ENCODE measurements around the gene COL23A1. TPM values are rescaled to one million over a fixed set of nuclear protein-coding genes. Genes with fewer than 3 reads are reported as not detected.

Gene COL23A1
- polyA plus RNA-seq, 2 donors = 0.59 to 0.75 TPM

DNA sequence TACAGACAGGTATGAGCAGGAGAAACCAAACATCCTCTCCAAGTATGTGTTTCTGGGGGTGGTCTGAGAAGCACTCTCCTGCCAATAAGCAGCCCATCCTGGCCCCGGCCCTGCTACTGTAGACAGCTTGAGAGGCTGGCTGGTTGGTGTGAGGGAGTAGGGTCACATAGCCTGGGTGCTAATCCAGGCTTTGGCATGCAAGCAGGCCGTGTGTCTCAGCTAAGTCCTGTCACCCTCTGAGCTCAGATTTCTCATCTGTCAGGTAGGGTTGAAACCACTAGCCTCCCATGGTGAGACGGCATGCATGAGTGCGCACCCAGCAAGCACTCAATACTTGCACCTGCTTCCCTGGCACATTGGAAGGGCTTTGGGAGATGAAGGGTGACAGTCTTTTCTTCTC is 307.8 kb downstream of the COL23A1 start:
- H3K9me3 ChIP-seq (ENCODE audit: control insufficient read depth in 2 of 2, insufficient read depth in 1 of 2, low read depth in 1 of 2, low read length in 1 of 2) = peaks cover 0 to 3% of the 10 kb centered on the region in 2 donors
- 79 to 92% methylated on average over 4 of the region's 4 CpGs for WGBS, 2 donors
- peaks cover 5% of the 10 kb centered on the region in 2 donors for H3K27me3 ChIP-seq (ENCODE audit: control insufficient read depth in 1 of 2, insufficient read depth in 2 of 2, low read length in 2 of 2)
- no peak overlapping the region for H3K4me3 ChIP-seq (ENCODE audit: low read depth in 1 of 2, low read length in 2 of 2)
- no peak overlapping the region for H3K27ac ChIP-seq (ENCODE audit: low read depth in 2 of 2, low read length in 1 of 2)
- no peaks in the 10 kb centered on the region for H3K36me3 ChIP-seq (ENCODE audit: control insufficient read depth in 2 of 2, insufficient read depth in 2 of 2, low read length in 1 of 2)
- peaks cover 0 to 4% of the 10 kb centered on the region in 2 donors for H3K4me1 ChIP-seq (ENCODE audit: control insufficient read depth in 2 of 2, insufficient read depth in 2 of 2, low read length in 1 of 2)

GRCh38 chr5:178281331-178281730 is 308.9 kb downstream of the COL23A1 start:
- Histone ChIP-seq H3K4me1 (ENCODE audit: control insufficient read depth in 2 of 2, insufficient read depth in 2 of 2, low read length in 1 of 2) (peaks cover 0 to under 1% of the 10 kb centered on the region in 2 donors), H3K27me3 (ENCODE audit: control insufficient read depth in 1 of 2, insufficient read depth in 2 of 2, low read length in 2 of 2) (peaks cover 0 to 5% of the 10 kb centered on the region in 2 donors), H3K27ac (ENCODE audit: low read depth in 2 of 2, low read length in 1 of 2) (no peak overlapping the region), H3K9me3 (ENCODE audit: control insufficient read depth in 2 of 2, insufficient read depth in 1 of 2, low read depth in 1 of 2, low read length in 1 of 2) (peaks cover 0 to 3% of the 10 kb centered on the region in 2 donors), H3K36me3 (ENCODE audit: control insufficient read depth in 2 of 2, insufficient read depth in 2 of 2, low read length in 1 of 2) (no peaks in the 10 kb centered on the region), H3K4me3 (ENCODE audit: low read depth in 1 of 2, low read length in 2 of 2) (no peak overlapping the region)
- 83 to 85% methylated on average over 19 of the region's 19 CpGs for WGBS, 2 donors

- no peak overlapping the region for H3K4me3 ChIP-seq (ENCODE audit: low read depth in 1 of 2, low read length in 2 of 2)
- H3K9me3 ChIP-seq (ENCODE audit: control insufficient read depth in 2 of 2, insufficient read depth in 1 of 2, low read depth in 1 of 2, low read length in 1 of 2) = peaks cover 5% of the 10 kb centered on the region in 2 donors
- H3K36me3 ChIP-seq (ENCODE audit: control insufficient read depth in 2 of 2, insufficient read depth in 2 of 2, low read length in 1 of 2) = no peaks in the 10 kb centered on the region
- H3K27me3 ChIP-seq (ENCODE audit: control insufficient read depth in 1 of 2, insufficient read depth in 2 of 2, low read length in 2 of 2) = peaks cover 0 to 5% of the 10 kb centered on the region in 2 donors
- H3K4me1 ChIP-seq (ENCODE audit: control insufficient read depth in 2 of 2, insufficient read depth in 2 of 2, low read length in 1 of 2) = no peaks in the 10 kb centered on the region
- 86 to 89% methylated on average over 9 of the region's 9 CpGs for WGBS, 2 donors
- no peak overlapping the region for H3K27ac ChIP-seq (ENCODE audit: low read depth in 2 of 2, low read length in 1 of 2)
Measured at GRCh38 chr5:178280631-178281030, 309.6 kb downstream of the COL23A1 start.

DNA sequence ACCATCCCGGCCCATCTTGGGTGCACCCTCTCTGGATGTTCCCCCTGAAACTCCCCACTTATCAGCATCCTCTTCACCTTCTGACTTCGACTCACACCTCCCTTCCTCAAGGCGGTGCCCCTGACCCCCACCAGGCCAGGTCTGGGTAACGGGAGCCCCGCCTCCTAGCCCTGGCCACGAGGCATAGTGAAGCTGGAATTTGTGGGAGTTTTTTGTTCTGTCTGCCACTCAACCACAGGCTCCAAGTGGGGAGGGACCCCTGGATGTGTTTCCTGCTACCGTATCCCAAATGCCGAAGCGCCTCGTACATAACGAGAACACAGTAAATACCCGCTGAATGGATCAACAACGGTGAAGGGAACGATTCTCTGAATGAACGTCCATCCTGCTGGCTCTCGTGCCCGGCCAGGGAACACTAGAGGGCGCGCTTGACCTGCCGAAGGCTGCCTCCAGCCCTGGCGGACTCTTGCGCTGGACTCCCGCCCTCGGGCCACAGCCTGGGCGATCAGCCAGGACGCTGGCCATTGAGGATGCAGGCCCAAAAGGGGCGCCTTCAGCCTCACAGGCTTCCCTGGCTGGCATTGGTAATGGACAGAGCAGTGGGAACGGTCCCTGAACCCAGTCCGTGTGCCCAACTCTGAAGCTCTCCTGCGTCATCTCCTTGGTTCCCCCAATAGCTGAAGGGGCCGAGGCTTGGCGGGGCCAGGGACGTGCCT is 310.3 kb downstream of the COL23A1 start:
- H3K4me3 ChIP-seq (ENCODE audit: low read depth in 1 of 2, low read length in 2 of 2) = no peak overlapping the region
- H3K4me1 ChIP-seq (ENCODE audit: control insufficient read depth in 2 of 2, insufficient read depth in 2 of 2, low read length in 1 of 2) = no peaks in the 10 kb centered on the region
- peaks cover 0 to 5% of the 10 kb centered on the region in 2 donors for H3K27me3 ChIP-seq (ENCODE audit: control insufficient read depth in 1 of 2, insufficient read depth in 2 of 2, low read length in 2 of 2)
- no peaks in the 10 kb centered on the region for H3K36me3 ChIP-seq (ENCODE audit: control insufficient read depth in 2 of 2, insufficient read depth in 2 of 2, low read length in 1 of 2)
- peaks cover 5 to 6% of the 10 kb centered on the region in 2 donors for H3K9me3 ChIP-seq (ENCODE audit: control insufficient read depth in 2 of 2, insufficient read depth in 1 of 2, low read depth in 1 of 2, low read length in 1 of 2)
- 16 to 17% methylated on average over 32 to 33 of the region's 33 CpGs for WGBS, 2 donors
- H3K27ac ChIP-seq (ENCODE audit: low read depth in 2 of 2, low read length in 1 of 2) = no peak overlapping the region

DNA sequence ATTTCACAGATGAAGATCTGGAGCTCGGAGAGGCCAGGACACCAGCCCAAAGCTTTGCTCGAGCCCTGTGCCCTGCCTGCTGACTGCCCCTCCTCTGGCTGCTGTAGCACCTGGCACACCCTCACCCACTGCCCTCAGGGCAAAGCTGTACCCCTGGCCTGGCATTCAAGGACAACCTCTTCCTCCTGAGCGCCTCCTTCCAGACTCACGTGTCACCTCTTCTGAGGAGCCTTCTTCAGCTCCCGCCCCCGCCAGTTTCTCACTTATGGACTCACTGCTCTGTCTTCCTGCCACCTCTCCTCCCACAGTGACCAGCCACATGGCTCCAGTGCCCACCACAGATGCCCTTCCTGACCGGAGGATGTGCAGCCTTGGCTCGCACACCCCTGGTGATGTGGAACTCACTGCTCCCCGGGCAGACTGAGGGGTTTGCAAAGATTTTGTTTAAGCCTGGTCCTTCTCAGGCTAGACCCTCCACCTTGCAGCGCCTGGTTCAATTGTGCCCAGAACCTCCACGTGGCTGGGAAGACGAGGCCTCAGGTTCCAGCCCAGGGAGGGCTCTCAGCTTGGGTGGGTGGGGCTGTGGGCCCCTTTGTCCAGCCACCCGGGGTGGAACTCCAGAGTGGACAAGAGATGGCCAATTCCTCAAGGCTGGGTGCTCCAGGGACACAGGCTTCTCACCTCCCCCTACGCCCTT is 311.0 kb downstream of the COL23A1 start:
- Histone ChIP-seq H3K4me1 (ENCODE audit: control insufficient read depth in 2 of 2, insufficient read depth in 2 of 2, low read length in 1 of 2) (no peaks in the 10 kb centered on the region), H3K27me3 (ENCODE audit: control insufficient read depth in 1 of 2, insufficient read depth in 2 of 2, low read length in 2 of 2) (peaks cover 0 to 5% of the 10 kb centered on the region in 2 donors), H3K27ac (ENCODE audit: low read depth in 2 of 2, low read length in 1 of 2) (no peak overlapping the region), H3K4me3 (ENCODE audit: low read depth in 1 of 2, low read length in 2 of 2) (no peak overlapping the region), H3K9me3 (ENCODE audit: control insufficient read depth in 2 of 2, insufficient read depth in 1 of 2, low read depth in 1 of 2, low read length in 1 of 2) (peaks cover 5 to 6% of the 10 kb centered on the region in 2 donors), H3K36me3 (ENCODE audit: control insufficient read depth in 2 of 2, insufficient read depth in 2 of 2, low read length in 1 of 2) (no peaks in the 10 kb centered on the region)
- WGBS, 2 donors = 73 to 83% methylated on average over 14 of the region's 14 CpGs

GRCh38 chr5:178278358-178279023 is 311.7 kb downstream of the COL23A1 start:
- Histone ChIP-seq H3K27ac (ENCODE audit: low read depth in 2 of 2, low read length in 1 of 2) (no peak overlapping the region), H3K4me1 (ENCODE audit: control insufficient read depth in 2 of 2, insufficient read depth in 2 of 2, low read length in 1 of 2) (no peaks in the 10 kb centered on the region), H3K27me3 (ENCODE audit: control insufficient read depth in 1 of 2, insufficient read depth in 2 of 2, low read length in 2 of 2) (peaks cover 0 to 5% of the 10 kb centered on the region in 2 donors), H3K4me3 (ENCODE audit: low read depth in 1 of 2, low read length in 2 of 2) (no peak overlapping the region), H3K36me3 (ENCODE audit: control insufficient read depth in 2 of 2, insufficient read depth in 2 of 2, low read length in 1 of 2) (no peaks in the 10 kb centered on the region), H3K9me3 (ENCODE audit: control insufficient read depth in 2 of 2, insufficient read depth in 1 of 2, low read depth in 1 of 2, low read length in 1 of 2) (peaks cover 2 to 6% of the 10 kb centered on the region in 2 donors)
- WGBS, 2 donors = 80% methylated on average over 18 of the region's 18 CpGs

DNA sequence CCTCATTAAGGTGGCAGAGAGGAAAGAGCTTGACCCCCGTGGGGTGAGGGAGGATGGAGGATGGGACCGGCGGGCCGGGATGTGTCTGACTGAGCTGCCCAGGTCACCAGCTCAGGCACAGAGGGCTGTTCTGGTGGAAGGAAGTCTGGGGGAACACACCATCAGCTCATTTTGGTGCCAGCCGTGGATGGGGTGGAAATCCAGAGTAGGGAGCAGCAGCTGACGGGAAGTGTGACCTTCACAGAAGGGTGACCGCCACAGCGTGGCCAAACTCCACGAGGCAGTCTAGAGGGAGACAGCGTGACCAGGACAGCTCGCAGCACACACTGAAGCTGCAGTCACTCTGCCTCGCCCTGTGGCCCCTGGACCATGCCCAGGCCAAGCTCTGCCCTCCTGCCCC is 312.3 kb downstream of the COL23A1 start:
- Histone ChIP-seq H3K4me3 (ENCODE audit: low read depth in 1 of 2, low read length in 2 of 2) (no peak overlapping the region), H3K27ac (ENCODE audit: low read depth in 2 of 2, low read length in 1 of 2) (no peak overlapping the region), H3K4me1 (ENCODE audit: control insufficient read depth in 2 of 2, insufficient read depth in 2 of 2, low read length in 1 of 2) (no peaks in the 10 kb centered on the region), H3K27me3 (ENCODE audit: control insufficient read depth in 1 of 2, insufficient read depth in 2 of 2, low read length in 2 of 2) (peaks cover 0 to 5% of the 10 kb centered on the region in 2 donors), H3K9me3 (ENCODE audit: control insufficient read depth in 2 of 2, insufficient read depth in 1 of 2, low read depth in 1 of 2, low read length in 1 of 2) (peaks cover 2 to 6% of the 10 kb centered on the region in 2 donors), H3K36me3 (ENCODE audit: control insufficient read depth in 2 of 2, insufficient read depth in 2 of 2, low read length in 1 of 2) (no peaks in the 10 kb centered on the region)
- 62 to 64% methylated on average over 11 to 12 of the region's 12 CpGs for WGBS, 2 donors

DNA sequence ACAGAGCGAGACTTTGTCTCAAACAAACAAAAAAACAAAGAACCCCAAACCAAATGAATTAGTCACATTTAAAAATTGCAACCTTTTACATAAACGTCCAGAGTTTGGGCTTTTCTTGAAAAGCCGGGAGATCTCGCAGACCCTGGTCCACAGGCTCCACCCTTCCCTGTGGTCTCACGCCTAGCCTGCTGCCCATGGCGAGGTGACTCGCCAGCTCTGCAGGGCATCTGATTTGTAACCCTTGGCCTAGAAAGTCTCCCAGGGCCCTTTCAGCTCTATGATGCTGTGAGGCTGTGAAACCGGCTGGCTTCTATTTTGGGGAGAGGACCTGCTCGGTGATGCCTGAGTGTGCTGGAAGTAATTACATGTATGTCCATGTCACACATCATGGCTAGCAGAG is 312.8 kb downstream of the COL23A1 start:
- Histone ChIP-seq H3K9me3 (ENCODE audit: control insufficient read depth in 2 of 2, insufficient read depth in 1 of 2, low read depth in 1 of 2, low read length in 1 of 2) (peaks cover 2 to 6% of the 10 kb centered on the region in 2 donors), H3K4me3 (ENCODE audit: low read depth in 1 of 2, low read length in 2 of 2) (no peak overlapping the region), H3K36me3 (ENCODE audit: control insufficient read depth in 2 of 2, insufficient read depth in 2 of 2, low read length in 1 of 2) (no peaks in the 10 kb centered on the region), H3K27ac (ENCODE audit: low read depth in 2 of 2, low read length in 1 of 2) (no peak overlapping the region), H3K4me1 (ENCODE audit: control insufficient read depth in 2 of 2, insufficient read depth in 2 of 2, low read length in 1 of 2) (no peaks in the 10 kb centered on the region), H3K27me3 (ENCODE audit: control insufficient read depth in 1 of 2, insufficient read depth in 2 of 2, low read length in 2 of 2) (peaks cover 0 to 5% of the 10 kb centered on the region in 2 donors)
- 78 to 82% methylated on average over 9 of the region's 9 CpGs for WGBS, 2 donors

- no peak overlapping the region for H3K27ac ChIP-seq (ENCODE audit: low read depth in 2 of 2, low read length in 1 of 2)
- H3K36me3 ChIP-seq (ENCODE audit: control insufficient read depth in 2 of 2, insufficient read depth in 2 of 2, low read length in 1 of 2) = no peaks in the 10 kb centered on the region
- H3K27me3 ChIP-seq (ENCODE audit: control insufficient read depth in 1 of 2, insufficient read depth in 2 of 2, low read length in 2 of 2) = peaks cover 0 to 5% of the 10 kb centered on the region in 2 donors
- H3K9me3 ChIP-seq (ENCODE audit: control insufficient read depth in 2 of 2, insufficient read depth in 1 of 2, low read depth in 1 of 2, low read length in 1 of 2) = peaks cover 2 to 6% of the 10 kb centered on the region in 2 donors
- 80 to 83% methylated on average over 20 of the region's 20 CpGs for WGBS, 2 donors
- no peak overlapping the region for H3K4me3 ChIP-seq (ENCODE audit: low read depth in 1 of 2, low read length in 2 of 2)
- no peaks in the 10 kb centered on the region for H3K4me1 ChIP-seq (ENCODE audit: control insufficient read depth in 2 of 2, insufficient read depth in 2 of 2, low read length in 1 of 2)
Measured at GRCh38 chr5:178274781-178275537, 315.2 kb downstream of the COL23A1 start.
